ENCODE results near the gene TMOD2. TPM values are rescaled to one million over a fixed set of nuclear protein-coding genes. Genes with fewer than 3 reads are reported as not detected.

Gene TMOD2
- total RNA-seq, 1 donor from 2014 or later: 10.2 TPM

- no peak for DNase-seq
Observed at GRCh38 chr15:51861557-51862359, 110.4 kb downstream of the TMOD2 start.

GRCh38 chr15:51863131-51863530 lies 111.7 kb downstream of the TMOD2 start:
- DNase-seq: no peak

- no peak for DNase-seq
Observed at GRCh38 chr15:51864408-51865056, 113.1 kb downstream of the TMOD2 start.

- no peak for DNase-seq
Observed at GRCh38 chr15:51865317-51865716, 113.9 kb downstream of the TMOD2 start.

Small RNA genes lying within 50 kb of the gene (small RNA-seq; reads per million reads assigned to genes)
- gene AC090971.5 (ENCODE audit: low replicate concordance) (not detected), gene RF00017 (ENCODE audit: low replicate concordance) (not detected)

Other genes with a start within 250 kb of the TMOD2 start
- 35.5 TPM for gene DMXL2, start 128.8 kb upstream of the TMOD2 start, total RNA-seq
- gene SCG3, start 70.1 kb upstream of the TMOD2 start, total RNA-seq: not detected
- gene LYSMD2, start 13.9 kb upstream of the TMOD2 start, total RNA-seq: 5.1 TPM
- 41.9 TPM for gene TMOD3, start 78.1 kb downstream of the TMOD2 start, total RNA-seq
- 21.1 TPM for gene LEO1, start 220.2 kb downstream of the TMOD2 start, total RNA-seq